DMS 273 treated with DMSO at 0.1 percent for 48 hours (cell line): ENCODE results near the gene LRRC8C.

Experiments used
- DNase-seq: peaks from one replicate; lab custom pipeline; 2025; lab: John Stamatoyannopoulos, UW

Gene LRRC8C

DNA sequence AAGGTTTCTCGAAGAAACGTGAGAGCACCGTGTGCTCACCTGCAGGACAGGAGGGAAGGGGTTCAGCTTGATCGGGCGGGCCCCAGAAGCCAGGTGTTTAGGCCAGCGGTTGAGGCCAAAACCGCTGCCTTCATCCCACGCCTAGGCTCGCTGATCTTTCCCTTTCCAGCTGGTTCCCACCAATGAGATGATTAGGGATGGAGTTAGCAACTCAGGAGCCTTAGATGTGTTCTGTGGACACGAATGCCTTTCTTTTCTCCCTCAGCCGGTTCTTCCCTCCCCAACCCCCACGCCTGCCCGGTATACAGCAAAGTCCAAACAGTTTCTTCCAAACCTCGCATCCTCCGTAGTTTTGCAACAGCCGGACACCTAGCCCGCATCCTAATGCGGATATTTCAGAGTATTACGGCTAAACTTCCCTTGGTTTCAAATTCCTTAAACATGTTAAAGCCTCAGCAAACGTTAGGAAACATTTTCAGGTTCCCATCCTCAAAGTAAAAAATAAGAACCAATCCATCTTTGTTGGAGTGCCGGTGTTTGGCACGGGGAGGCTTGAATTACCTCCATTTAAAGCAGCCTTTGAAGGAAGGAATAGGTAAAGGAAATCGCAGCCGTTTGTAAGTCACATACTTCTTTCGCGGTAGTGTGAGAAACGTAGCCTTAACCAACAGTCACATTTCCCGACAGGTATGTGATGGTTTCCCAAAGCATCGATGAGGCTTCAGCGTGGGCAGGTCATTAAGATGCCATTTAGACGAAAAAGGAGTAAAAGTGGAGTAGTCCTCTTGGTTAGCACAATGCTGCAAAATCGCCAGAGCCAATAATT is 1.1 kb downstream of the LRRC8C start:
- no peak for DNase-seq

DNA sequence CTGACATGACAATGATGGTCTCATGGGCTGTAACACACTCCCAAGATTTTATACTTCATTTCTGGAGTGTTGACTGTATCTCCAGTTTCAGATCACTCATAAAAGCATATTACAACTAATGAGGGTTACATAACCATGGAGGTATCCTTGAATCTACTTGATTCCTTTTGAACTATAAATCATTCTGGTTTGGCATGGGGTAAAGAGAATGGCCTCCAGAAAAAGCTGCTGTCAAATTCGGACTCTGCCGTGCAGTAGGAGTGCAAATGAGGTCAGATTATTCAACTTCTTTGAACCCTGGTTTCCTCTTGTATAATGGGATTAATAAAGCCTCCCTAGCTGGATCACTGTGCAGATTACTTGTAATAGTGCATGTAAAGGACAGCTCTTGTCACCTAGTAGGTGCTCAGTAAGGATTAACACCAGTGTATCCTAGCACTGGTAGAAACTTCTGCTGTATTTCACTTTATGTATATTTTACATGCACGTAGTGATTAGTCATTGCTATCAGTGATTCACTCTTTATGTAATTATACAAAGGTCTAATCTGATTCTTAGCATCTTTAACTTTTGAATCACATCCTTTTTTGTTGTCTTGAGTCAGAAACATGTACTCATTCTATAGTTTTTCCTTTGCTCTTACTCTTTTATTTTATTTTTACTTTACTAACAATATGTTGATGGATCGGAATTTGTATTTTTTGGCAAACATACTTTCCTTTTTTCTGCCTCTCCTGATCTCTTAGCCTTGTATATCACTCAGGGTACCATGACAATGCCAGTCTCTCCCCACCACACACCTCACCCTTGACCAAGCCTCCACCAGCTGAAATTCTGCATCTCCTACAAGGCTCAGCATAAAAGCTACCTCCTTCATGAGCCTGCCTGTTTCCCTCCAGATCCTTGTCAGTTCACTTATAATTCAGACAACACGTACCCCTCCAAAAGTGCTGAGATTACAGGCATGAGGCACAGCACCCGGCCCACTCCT is 3.2 kb downstream of the LRRC8C start:
- DNase-seq = no peak

DNA sequence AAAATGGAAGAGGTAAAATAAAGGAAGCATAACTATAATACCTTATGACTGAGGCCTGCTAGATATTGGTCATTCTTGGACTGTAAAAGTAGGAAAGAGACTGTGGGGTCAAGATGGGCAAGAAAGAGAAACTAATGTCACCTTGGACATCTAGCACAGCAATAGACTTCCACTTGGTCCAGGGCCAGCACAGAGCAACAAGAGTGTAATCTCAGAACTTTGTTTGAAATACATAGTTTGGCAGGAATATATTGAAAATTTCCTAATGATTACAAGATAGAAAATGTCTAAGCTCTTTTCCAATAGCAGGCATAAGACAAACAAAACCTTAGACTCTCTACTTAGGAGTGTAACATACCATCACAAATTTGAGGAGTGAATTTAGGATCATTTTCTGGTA is 4.6 kb downstream of the LRRC8C start:
- DNase-seq = no peak

DNA sequence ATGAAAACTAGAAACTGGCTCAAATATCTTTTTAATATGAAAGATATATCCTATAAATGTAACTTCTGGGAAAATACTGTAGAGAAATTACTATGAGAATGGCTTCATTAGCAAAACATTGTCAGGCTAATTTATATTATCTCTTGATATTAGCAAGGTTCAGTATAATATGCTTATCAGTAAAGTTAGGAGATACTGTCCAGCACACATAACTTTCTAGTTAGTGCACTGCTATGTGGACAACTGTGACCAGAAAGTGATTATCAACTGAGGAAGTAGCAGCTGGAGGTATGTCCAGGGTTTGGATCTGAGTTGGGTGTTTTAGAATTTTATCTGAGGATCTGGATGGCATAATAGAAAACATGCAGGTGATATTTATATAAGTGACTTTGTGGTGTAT is 7.5 kb downstream of the LRRC8C start:
- DNase-seq = no peak

DNA sequence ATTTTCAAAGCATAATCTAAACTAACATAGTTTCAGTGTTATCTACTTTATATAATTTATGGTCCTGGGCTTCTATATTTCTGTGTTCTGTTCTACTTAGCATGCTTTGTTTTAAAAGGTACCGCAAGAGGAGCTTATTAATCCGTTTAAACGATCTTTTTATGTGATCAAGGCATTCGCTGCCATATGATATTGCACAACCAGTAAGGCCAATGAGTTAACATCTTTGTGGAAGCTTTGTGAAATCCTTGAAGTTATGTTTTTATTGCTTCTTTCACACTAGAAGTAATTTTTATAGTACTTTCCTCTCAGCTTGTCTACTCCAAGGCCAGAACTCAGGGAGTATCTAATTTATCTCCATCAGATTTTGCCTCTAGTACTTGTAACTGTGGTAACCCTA is 8.9 kb downstream of the LRRC8C start:
- DNase-seq = no peak

DNA sequence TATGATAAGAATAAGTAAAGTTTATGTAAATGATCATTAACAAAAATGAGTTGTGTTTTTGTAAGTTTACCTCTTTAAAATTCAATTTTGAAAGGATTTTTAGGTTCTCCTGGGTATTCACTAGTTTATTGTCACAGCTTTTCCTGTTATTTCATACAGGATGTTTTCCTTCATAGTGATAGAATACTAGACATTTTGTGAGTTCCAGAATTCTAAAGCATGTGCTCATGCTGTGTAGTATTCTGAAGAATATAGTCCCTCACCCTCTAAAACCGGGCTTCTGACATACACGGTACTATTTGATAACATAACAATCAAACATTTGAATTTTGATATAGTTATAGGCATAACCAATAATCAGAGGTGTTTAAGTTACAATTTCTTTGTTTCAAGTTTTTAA is 10.7 kb downstream of the LRRC8C start:
- DNase-seq = no peak

DNA sequence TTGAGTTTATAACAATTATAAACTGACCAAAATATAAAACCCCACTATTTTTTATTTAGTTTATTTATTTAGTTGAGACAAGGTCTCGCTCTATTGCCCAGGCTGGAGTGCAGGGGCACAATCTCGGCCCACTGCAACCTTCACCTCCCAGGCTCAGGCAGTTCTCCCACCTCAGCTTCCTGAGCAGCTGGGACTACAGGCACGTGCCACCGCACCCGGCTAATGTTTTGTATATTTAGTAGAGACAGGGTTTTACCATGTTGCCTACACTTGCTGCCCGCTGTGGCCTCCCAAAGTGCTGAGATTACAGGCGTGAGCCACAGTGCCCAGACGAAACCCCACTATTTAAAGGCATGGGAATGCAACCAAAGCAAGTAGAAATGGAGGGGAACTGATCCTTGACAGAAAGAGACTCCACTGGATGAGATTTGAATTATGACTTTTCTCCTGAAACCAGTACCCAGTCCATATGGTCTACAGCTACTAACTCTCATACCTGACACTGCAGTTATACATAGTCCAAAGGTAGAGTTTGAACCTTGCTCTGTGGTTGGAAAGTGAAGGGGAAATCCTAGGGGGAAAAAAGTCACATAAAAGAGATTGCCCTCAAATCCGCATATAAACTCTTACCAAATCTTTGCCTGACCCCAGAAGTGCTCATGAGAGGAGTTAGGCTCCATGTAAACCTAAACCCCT is 11.3 kb downstream of the LRRC8C start:
- no peak for DNase-seq

DNA sequence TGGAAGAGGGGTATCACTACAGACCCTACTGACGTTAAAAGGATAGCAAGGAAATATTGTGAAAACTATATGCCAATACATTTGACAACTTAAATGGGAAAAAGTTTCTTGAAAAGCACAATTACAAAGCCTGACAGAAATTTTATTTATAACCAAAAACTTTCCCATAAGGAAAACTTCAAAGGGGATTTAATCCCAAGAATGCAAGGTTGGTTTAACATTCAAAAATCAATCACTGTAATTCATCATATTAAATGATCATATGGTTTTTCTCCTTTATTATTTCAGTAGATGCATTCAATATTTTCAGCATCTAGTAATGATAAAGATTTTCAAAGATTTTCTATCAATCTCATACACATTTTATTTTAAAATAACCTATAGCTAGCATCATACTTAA is 13.3 kb downstream of the LRRC8C start:
- DNase-seq = no peak

DNA sequence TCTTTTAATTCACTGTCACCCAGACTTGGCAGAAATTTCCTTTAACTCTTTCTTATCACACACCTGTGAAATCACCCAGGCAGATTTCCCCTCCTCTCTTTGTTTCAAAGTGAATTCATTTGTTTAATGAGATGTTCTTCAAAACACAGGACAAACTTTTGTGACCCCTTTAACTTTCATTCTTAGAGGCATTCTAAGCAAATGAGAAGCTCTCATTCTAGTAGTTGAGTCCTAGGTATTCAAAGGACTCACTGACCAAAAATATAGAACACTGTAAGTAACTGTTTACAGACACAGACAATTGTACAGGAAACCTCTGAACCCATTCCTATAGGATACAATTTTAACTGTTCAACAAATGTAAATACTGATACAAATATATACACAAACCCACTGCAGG is 16.9 kb downstream of the LRRC8C start:
- no peak for DNase-seq

DNA sequence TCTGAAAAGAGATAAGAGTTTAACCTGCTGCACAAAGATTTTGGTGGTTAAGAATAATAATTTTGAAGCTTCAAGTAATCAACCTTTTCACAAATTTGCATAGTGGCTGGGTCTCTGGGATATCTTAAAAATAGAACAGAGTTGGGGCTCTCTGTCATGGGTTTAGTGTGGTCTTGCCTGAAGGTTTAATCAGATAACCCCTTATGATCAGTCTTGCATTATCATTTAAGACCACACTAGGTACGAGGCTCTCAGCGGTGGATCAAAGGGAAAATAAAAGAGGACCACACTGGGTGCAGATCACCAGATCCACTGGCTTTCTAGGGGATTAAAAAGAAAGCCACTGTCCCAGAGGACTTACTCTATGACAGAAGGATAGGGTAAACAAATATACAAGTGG is 19.5 kb downstream of the LRRC8C start:
- DNase-seq = no peak

DNA sequence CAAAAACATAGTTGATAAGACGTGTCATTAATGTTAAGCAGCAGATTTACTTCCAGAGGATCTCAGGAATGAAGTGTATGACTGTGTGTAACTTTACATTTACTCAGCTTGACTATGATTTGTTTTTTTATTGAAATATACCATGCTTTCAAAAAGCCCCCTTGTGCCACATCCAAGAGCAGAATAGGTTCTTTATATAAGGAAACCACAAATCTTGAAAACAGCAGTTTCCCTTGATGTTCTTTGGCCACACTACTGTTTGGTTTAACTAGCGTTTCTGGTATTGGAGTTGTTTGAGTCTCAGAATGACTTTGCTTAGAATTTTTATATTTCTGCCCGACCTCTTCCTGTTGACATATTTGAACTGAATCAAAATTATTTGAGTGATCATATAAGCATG is 25.0 kb downstream of the LRRC8C start:
- no peak for DNase-seq

DNA sequence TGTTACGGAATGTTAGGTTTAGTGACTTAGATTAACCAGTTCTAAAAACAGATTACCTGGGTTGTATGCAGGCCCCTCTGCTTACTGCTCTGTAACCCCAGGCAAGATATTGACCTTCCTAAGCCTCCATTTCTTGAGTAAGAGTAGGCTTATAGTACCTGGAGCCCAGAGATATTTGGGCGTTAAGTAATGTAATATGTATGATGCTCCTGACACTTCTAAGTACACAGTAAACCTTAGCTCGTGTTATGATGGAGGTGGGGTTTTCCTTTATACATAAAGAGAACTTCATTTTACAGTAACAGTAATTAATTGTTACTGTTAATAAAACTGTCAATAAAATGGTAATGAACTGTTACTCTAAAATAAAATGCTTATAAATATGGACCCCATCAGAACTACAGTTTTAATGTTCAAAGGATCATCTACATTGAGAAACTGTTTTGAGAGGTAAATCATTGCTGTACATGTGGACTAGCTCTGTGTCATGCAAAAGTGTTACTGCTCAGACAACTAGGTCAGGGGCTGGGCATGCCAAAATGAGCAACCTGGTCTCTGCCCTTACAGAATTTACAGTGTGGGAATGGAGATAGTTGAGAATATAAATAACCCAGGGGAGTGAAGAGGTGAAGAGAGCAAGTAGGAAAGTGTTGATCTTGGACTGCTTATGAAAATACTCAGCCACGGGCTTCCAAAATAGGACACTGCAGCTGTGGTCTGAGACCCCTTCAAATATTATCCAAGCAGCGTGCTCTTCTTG is 26.6 kb downstream of the LRRC8C start:
- DNase-seq = no peak

DNA sequence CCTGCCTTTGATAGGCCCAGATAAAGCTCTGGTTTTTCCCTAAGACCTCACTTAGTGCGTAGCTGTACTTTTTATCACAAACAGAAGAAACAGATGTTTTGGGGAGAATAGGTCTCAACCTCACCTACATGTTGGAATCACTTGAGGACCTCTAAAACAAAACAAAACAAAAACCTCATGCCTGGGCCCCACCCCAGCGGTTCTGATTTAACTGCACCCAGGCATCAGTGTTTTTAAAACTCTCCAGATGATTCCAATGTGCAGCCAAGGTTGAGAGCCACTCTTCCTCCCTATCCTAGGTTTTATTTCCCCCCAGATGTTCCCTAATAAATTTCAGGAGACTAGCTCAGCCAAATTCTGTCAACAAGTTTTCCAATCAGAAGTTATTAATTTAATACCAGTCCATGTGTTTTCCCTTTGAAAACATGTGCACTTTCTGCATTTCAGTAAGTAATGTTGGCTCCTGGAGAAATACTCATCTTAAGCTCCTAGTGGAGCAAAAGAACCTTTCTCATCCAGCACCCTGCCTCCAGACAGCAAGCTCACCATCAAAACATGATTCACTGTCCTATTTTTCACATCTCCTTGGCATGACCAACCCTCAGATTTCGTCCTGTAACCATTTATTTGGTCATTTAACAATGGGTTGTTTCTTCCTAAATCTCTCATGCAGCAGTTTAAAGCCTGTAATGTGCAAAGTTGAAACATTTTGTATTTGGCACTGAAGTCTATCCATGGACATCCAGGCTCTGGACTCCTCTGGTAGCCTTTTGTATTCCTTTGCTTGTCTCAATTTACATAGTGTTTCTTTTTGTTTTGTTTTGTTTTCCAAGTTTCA is 27.5 kb downstream of the LRRC8C start:
- DNase-seq = no peak

DNA sequence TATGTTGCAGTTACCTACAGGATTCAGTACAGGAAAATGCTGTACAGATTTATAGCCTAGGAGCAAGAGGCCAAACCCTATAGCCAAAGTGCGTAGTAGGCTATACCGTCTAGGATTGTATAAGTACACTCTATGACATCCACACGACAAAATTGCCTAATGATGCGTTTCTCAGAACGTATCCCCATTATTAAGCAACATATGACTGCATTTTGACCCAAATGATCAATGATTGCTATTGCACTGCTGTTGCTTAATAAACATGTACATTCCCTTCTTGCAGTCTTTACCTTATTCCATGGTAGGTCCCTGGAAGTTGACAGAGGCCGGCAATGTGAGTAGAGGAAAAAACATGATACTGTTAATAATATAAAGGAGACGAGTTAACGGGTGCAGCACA is 33.0 kb downstream of the LRRC8C start:
- DNase-seq = no peak

DNA sequence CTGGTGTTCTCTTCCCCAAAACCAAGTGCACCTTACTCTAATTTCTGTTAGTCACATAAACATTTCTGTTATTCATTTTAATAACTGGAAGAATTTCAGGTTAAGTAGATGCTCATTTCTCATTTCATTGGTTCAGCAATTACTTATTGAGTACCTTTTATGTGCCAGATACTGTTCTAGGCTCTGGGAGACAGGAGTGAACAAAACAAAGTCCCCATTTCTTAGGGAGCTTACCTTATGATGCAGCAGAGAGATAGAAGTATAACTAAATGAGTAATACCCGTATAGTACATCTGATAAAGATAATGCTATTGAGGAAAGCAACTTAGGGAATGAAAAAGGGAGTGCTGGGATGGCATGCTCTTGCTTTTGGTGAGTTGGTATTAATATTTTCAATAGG is 33.7 kb downstream of the LRRC8C start:
- no peak for DNase-seq

DNA sequence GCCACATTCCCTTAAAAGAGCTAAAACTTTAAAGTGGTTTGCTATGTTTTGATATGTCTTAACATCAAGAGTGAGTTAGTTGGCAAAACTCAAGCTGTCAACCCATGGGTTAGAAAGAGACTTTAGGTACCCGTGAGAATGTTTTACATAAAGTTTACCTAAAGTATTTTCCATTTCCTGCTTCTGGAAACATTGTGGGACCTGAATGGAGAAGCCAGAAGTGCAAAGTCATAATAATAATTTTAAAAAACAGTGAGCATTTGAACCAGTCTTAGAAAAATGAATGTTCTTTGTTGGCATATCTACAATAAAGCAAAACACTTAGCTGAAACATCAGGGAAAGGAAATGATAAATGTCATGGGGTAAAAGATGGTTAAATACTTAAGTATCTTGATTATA is 34.8 kb downstream of the LRRC8C start:
- DNase-seq = no peak

DNA sequence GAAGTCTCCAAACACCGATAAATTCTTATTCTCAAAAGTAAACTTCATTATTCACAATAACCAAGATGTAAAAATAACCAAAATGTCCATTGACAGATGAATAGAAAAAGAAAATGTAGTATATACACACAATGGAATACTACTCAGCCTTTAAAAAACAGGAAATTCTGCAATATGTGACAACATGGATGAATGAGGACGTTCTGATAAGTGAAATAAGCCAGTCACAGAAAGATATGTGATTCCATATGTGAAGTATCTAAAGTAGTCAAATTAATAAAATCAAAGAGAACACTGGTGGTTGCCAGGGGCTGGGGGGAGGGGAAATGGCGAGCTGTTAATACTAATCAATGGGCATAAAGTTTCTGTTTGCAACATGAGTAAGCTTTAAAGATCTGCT is 36.0 kb downstream of the LRRC8C start:
- no peak for DNase-seq

DNA sequence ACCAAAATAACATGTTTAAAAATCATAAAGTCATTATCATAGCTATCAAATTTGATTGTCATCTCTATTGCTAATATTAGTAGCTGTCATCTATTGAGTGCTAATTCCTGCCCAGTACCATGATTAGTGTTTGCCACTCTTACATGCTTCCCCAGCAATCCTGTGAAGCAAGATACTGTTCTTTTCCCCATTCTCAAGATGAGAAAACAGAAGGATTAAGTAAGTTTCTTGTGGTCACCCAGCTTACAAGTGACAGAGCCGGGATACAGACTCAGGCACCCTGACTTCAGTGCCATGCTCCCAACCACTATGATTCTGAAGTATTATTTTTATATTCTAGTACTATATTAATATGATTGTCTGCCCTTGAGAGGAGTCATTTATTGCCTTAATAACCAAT is 36.5 kb downstream of the LRRC8C start:
- no peak for DNase-seq

DNA sequence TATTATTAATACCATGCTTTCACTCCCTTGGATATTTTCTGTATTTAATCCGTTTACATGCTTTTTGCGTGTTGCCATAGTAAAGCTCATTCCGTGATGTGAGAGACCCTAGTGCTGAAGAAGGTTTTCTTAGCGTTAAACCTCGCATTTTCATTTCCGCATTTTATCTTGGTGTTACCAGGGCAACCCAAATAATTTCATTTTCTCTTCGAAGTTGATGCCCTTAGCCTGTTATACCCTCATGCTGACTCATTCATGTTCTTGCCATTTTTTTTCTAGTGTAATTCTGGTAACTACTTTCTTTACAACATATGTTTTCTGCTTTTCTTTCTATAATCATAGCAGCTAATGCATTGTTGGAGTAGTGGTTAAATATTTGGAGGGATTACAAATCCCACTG is 37.2 kb downstream of the LRRC8C start:
- no peak for DNase-seq

DNA sequence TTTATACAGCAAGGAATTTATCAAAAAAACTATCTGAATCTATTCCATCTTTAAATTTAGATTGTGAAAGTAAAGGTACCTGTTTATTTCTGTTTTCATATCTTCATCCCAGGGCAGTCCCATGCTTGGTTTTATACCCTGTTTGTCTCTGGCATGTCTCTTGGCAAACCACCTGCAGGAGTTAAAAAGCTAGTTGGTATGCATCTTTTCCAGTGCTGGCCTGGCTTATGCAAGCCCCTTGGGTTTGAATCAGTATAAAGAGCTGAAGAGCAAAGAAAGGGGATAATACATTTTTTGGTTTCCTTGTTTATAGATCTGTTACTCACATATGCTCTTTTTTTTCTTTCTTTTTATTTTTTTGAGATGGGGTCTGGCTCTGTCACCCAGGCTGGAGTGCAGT is 37.8 kb downstream of the LRRC8C start:
- no peak for DNase-seq
